DND-41 (cell line): Measurements from ENCODE around the gene ZNF75A.

ENCODE experiments used
- CTCF ChIP-seq: IDR thresholded peaks from 2 replicates; pipeline ENCODE4 v1.5.1; 2012; ENCODE audit warnings: borderline replicate concordance, low read length, moderate library complexity, mild to moderate bottlenecking; ENCODE audit not compliant: poor library complexity, severe bottlenecking; ENCODE audit errors: extremely low read depth
- EZH2 ChIP-seq: IDR thresholded peaks from 3 replicates; pipeline ENCODE4 v1.6.1; 2012; ENCODE audit warnings: borderline replicate concordance, low read depth, mild to moderate bottlenecking, moderate library complexity, low read length, inconsistent platforms; ENCODE audit not compliant: severe bottlenecking

- no peak for TF ChIP-seq CTCF
- no peak for TF ChIP-seq EZH2
Measured at GRCh38 chr16:3268294-3268693, 37.0 kb upstream of the ZNF75A start.
